WERI-Rb-1 (cell line): Measurements from ENCODE around the gene GNLY.

ENCODE experiments used
- DNase-seq: peaks from one replicate; pipeline ENCODE4 v3.0.0-alpha.2; 2020
- H3K27ac ChIP-seq: fragments of 250-450 bp; sonication (Bioruptor Pico); 2 replicates; pipeline ENCODE4 v1.5.1; 2020; ENCODE audit warnings: mild to moderate bottlenecking, moderate library complexity
- H3K27me3 ChIP-seq: fragments of 250-450 bp; sonication (Bioruptor Pico); 2 replicates; pipeline ENCODE4 v1.5.1; 2021; ENCODE audit warnings: mild to moderate bottlenecking, low read depth, moderate library complexity; ENCODE audit not compliant: insufficient read depth, severe bottlenecking
- H3K36me3 ChIP-seq: fragments of 250-450 bp; sonication (Bioruptor Pico); 2 replicates; pipeline ENCODE4 v1.5.1; 2020; ENCODE audit warnings: mild to moderate bottlenecking, moderate library complexity
- H3K4me3 ChIP-seq: 2 replicates; pipeline ENCODE4 v1.5.1; 2011; ENCODE audit warnings: low read depth, mild to moderate bottlenecking, control low read depth, low read length
- H3K9me3 ChIP-seq: fragments of 250-450 bp; sonication (Bioruptor Pico); 2 replicates; pipeline ENCODE4 v1.5.1; 2021; ENCODE audit warnings: mild to moderate bottlenecking, moderate library complexity; ENCODE audit not compliant: severe bottlenecking
- CTCF ChIP-seq: IDR thresholded peaks from 2 replicates; pipeline ENCODE4 v1.5.1; 2011; ENCODE audit warnings: low read depth, mild to moderate bottlenecking, control low read depth, inconsistent platforms, low read length

Gene GNLY

DNA sequence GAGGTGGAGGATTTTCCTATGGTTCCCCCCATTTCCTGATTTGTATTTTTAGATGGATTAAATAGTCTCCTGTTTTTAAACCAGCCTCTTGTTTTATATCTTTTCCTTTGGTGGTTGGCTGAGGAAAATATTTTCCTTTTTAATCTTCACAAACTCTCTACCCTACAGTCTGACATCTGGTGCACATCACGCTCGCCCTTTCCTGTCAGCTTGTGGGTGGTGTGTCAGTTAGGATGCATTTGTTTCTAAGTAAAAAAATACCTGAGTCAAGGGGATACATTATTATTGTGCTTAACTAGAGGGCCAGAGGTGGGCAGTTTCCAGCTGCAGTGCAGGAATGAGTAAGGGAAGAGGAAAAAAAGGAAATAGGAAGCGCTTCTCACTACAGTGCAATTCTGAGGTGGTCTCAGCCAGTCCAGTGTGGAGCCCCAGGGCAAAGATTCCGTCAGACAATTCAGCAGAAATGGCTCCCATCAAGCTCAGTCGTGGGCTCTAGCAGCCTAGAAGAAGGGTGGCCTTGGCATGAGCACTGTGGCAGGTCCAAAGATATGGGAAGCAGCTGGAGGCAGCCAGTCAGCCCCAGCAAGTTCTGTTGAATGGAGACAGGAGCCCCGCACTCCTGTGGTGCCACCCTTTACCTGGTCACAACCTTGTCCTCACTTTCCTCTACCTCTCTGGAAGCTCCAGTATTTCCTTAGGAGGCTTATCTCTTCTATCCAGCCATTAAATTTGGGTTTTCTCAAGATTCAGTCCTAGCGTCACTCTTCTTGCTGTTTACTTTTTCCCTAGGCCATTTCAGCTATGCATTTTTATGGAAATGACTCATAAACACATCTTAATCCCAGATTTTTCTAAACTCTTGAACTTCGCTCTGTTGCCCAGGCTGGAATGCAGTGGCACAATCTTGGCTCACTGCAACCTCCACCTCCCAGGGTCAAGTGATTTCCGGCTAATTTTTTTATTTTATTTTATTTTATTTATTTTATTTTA, 44.7 kb upstream of the GNLY start:
- Histone ChIP-seq H3K36me3 (peaks cover 83% of the 10 kb centered on the region), H3K9me3 (no peaks in the 10 kb centered on the region), H3K4me3 (no peak overlapping the region), H3K27me3 (no peaks in the 10 kb centered on the region), H3K27ac (no peak overlapping the region)
- DNase-seq = no peak
- no peak for TF ChIP-seq CTCF

DNA sequence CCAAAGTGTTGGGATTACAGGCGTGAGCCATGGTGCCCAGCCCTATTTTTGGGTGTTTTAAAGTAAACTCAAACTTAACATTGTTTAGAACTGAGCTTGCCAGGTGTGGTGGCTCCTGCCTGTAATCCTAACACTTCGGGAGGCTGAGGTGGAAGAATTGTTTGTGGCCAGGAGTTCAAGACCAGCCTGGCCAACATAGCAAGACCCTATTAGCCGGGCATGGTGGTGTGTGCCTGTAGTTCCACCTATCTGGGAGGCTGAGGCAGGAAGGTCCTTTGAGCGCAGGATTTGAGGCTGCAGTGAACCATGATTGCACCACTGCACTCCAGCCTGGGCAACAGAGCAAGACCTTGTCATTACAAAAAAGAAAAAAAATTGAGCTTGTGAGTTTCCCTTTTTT, 43.7 kb upstream of the GNLY start:
- Histone ChIP-seq H3K36me3 (peaks cover 74% of the 10 kb centered on the region), H3K27ac (no peak overlapping the region), H3K9me3 (no peaks in the 10 kb centered on the region), H3K4me3 (no peak overlapping the region), H3K27me3 (no peaks in the 10 kb centered on the region)
- TF ChIP-seq CTCF = no peak
- no peak for DNase-seq

- no peak for DNase-seq
- H3K27ac ChIP-seq = no peak overlapping the region
- no peak overlapping the region for H3K4me3 ChIP-seq
- H3K9me3 ChIP-seq = no peaks in the 10 kb centered on the region
- no peak for TF ChIP-seq CTCF
- no peaks in the 10 kb centered on the region for H3K27me3 ChIP-seq
- H3K36me3 ChIP-seq = peaks cover 71% of the 10 kb centered on the region
These were observed 43.1 kb upstream of the GNLY start for GRCh38 chr2:85651097-85651496.

- H3K27ac ChIP-seq = no peak overlapping the region
- no peak for TF ChIP-seq CTCF
These were observed 42.1 kb upstream of the GNLY start for GRCh38 chr2:85652056-85652455.

GRCh38 chr2:85653996-85654395, 40.2 kb upstream of the GNLY start:
- DNase-seq = no peak
- peaks cover 44% of the 10 kb centered on the region for H3K36me3 ChIP-seq
- no peak for TF ChIP-seq CTCF
- no peaks in the 10 kb centered on the region for H3K27me3 ChIP-seq
- H3K4me3 ChIP-seq = no peak overlapping the region
- no peak overlapping the region for H3K27ac ChIP-seq
- no peaks in the 10 kb centered on the region for H3K9me3 ChIP-seq

More at GRCh38 chr2:85652056-85652455, 42.1 kb upstream of the GNLY start:
- DNase-seq = no peak
- Histone ChIP-seq H3K27me3 (no peaks in the 10 kb centered on the region), H3K4me3 (no peak overlapping the region), H3K36me3 (peaks cover 63% of the 10 kb centered on the region), H3K9me3 (no peaks in the 10 kb centered on the region)

- no peaks in the 10 kb centered on the region for H3K27me3 ChIP-seq
These were observed 38.2 kb upstream of the GNLY start for GRCh38 chr2:85655961-85656417.

More at GRCh38 chr2:85655961-85656417, 38.2 kb upstream of the GNLY start:
- H3K4me3 ChIP-seq = no peak overlapping the region
- H3K27ac ChIP-seq = no peak overlapping the region
- no peaks in the 10 kb centered on the region for H3K9me3 ChIP-seq
- no peak for DNase-seq
- TF ChIP-seq CTCF = no peak
- peaks cover 25% of the 10 kb centered on the region for H3K36me3 ChIP-seq
